Lower leg skin (tissue), 4 donors: Measurements from ENCODE around the gene SLIT3. TPM values are rescaled to one million over a fixed set of nuclear protein-coding genes. Genes with fewer than 3 reads are reported as not detected.
"Not testable (repeated sequence)": the region's sequence is repeated elsewhere in the genome, so short reads cannot be mapped to it uniquely, and the experiment has no call there.

Source experiments
- DNase-seq, 2 donors: peaks; one replicate each; pipeline ENCODE4 v3.0.0-alpha.2; 2019; ENCODE audit warnings: low spot score in 2 of 2
- H3K4me3 ChIP-seq: fragments of 200-600 bp; sonication (generic); 2 replicates; pipeline ENCODE4 v1.5.1; 2017; ENCODE audit warnings: mild to moderate bottlenecking, low read depth; ENCODE audit not compliant: poor library complexity, severe bottlenecking
- POLR2A ChIP-seq, 2 donors: fragments of 450-650 bp; IDR thresholded peaks; one replicate each; pipeline ENCODE4 v1.6.1; 2016 to 2017; ENCODE audit warnings: antibody characterized with exemption in 2 of 2, mild to moderate bottlenecking in 1 of 2, moderate library complexity in 1 of 2
- WGBS, 2 donors: methylation state at CpG; one replicate each; pipeline ENCODE4 v1.1.5; 2018; 5-methylcytosine and 5-hydroxymethylcytosine counted together
- intact Hi-C: fragments of 100-400 bp; cut with DNase I; formaldehyde crosslinking; loops from one replicate; pipeline ENCODE4 v1.15.0; 2023; ENCODE audit warnings: low total_unique reads
- total RNA-seq, 4 donors: library from RNA; depleted of rRNA; stranded (reverse); fragments of >200 nt; gene quantifications; one replicate each; pipeline ENCODE4 v1.1.0, GENCODE V29; 2016
- TF ChIP-seq, protein P1 (sequence below), 3 donors: fragments of 450-650 bp; IDR thresholded peaks; one replicate each; pipeline ENCODE4 v1.5.1; 2016; ENCODE audit warnings: antibody characterized with exemption in 3 of 3, mild to moderate bottlenecking in 3 of 3, moderate library complexity in 2 of 3

The SLIT3 gene
- total RNA-seq, 4 donors from 2014 or later: 12.4 to 66.0 (median 22.8) TPM

GRCh38 chr5:169114466-169115065, 186.4 kb downstream of the SLIT3 start:
- no peak overlapping the region for H3K4me3 ChIP-seq
- TF ChIP-seq, protein P1, sequence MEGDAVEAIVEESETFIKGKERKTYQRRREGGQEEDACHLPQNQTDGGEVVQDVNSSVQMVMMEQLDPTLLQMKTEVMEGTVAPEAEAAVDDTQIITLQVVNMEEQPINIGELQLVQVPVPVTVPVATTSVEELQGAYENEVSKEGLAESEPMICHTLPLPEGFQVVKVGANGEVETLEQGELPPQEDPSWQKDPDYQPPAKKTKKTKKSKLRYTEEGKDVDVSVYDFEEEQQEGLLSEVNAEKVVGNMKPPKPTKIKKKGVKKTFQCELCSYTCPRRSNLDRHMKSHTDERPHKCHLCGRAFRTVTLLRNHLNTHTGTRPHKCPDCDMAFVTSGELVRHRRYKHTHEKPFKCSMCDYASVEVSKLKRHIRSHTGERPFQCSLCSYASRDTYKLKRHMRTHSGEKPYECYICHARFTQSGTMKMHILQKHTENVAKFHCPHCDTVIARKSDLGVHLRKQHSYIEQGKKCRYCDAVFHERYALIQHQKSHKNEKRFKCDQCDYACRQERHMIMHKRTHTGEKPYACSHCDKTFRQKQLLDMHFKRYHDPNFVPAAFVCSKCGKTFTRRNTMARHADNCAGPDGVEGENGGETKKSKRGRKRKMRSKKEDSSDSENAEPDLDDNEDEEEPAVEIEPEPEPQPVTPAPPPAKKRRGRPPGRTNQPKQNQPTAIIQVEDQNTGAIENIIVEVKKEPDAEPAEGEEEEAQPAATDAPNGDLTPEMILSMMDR (IDR thresholded peaks at IDR 0.05): no peak
- no peak for TF ChIP-seq POLR2A (IDR thresholded peaks at IDR 0.05)
- 48 to 63% methylated on average over 7 of the region's 7 CpGs for WGBS, 2 donors
- DNase-seq: peak in 1 of 2 donors; percentile 57
- intact Hi-C loops: no loop called here

DNA sequence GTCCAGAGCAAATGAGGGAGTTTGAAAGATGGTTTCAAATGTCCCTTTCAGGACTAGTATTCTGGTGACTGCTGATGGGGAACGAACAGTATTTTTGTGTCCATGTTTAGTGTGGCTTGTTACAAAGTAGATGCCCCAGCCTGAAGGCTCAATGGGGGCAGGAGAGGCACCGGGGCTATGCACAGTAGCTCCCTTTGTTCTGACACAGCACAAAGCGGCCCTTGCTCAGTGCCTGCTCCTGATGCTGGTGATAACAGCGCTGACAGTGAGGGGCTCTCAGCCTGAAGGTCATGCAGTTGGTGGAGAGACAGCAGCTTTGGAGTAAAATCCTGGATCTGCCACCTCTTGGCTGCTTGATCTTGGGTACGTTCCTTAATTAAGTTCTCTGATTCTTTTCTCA, 188.9 kb downstream of the SLIT3 start:
- WGBS, 2 donors: 80 to 88% methylated on average over 5 of the region's 5 CpGs
- peak in 1 of 2 donors; percentile 53 for DNase-seq
- intact Hi-C loops: no loop called here
- TF ChIP-seq, protein P1 (IDR thresholded peaks at IDR 0.05): no peak
- no peak for TF ChIP-seq POLR2A (IDR thresholded peaks at IDR 0.05)
- no peak overlapping the region for H3K4me3 ChIP-seq

DNA sequence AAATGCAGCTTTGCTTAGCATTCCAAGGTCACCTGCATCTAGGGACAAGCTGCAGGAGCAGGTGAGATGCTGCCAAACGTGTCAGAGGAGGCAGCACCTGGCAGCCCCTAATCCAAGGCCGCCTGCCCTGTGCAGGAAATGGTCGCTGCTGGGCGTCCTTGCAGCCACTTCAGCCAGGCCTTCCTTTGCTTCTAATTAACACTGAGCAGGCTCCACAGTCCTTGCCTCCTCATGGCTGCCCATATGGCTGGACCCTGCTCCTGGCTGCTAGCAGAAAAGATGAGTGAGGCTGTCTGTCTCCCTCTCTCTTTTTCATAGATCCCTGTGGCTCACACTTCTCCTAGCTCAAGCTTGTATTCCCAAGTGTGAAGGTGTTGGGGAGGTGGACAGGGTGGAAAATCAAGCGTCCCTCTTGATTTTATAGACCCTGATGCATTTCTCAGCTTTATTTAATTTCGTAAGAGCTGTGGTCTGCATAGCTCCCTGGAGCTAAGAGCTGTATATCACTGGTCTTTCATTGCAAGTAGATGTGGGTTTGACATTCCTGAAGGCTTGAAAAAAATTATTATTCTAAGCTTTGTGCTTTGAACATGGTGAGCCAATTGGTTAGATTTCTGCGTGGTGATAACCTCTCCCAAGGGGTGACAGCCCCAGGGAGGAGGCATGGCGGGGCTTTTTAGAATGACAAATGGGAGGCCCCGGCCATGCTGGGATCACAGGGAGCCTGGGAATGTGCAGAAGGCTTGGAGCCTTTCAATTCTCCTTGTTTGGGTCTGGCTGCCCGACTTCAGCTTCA, 193.8 kb downstream of the SLIT3 start:
- WGBS, 2 donors: 78% methylated on average over 10 of the region's 10 CpGs
- no peak overlapping the region for H3K4me3 ChIP-seq
- intact Hi-C loops: no loop called here
- DNase-seq: peak in 1 of 2 donors; percentile 76
- TF ChIP-seq POLR2A (IDR thresholded peaks at IDR 0.05): no peak
- TF ChIP-seq, protein P1 (IDR thresholded peaks at IDR 0.05): no peak

- DNase-seq, H3K4me3 ChIP-seq, intact Hi-C loops: not testable (repeated sequence)
- WGBS, 2 donors: 79 to 83% methylated on average over 2 of the region's 2 CpGs
Observed at GRCh38 chr5:169105582-169105981, 195.4 kb downstream of the SLIT3 start.

- TF ChIP-seq POLR2A (IDR thresholded peaks at IDR 0.05): no peak
- TF ChIP-seq, protein P1 (IDR thresholded peaks at IDR 0.05): no peak
- intact Hi-C loops: no loop called here
- WGBS, 2 donors: 67 to 70% methylated on average over 15 of the region's 15 CpGs
- H3K4me3 ChIP-seq: no peak overlapping the region
- DNase-seq: peak in 1 of 2 donors; percentile 50
Observed at GRCh38 chr5:169104937-169105494, 195.9 kb downstream of the SLIT3 start.

DNA sequence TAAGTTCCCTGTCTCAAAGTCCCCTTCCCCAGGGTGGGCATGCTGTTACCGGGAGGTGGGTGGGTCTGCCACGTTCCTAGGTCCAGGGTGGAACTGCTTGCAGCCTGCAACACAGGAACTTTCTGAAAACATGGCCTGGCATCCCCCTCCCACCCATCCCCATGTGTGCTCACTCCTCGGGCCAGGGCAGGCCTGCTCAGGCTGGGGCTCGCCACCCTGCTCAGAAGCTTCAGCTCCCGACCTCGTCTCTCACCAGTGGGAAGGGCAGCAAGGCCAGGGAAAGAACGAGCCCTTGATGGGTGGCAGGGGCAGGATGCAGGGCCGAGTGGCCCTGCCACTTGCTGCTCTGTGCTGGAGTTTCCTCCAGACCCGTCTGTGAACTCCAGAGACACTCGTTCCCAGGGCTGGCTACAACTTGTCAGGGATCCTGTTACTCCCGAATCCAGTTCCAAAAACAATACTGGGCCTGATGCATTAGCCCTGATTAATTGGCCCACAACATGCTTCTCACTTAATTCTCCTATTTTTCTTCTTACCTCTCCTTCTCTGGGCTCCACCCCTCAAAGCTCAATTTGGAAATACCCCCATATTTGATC, 197.3 kb downstream of the SLIT3 start:
- intact Hi-C loops: no loop called here
- WGBS, 2 donors: 20 to 38% methylated on average over 11 of the region's 11 CpGs
- TF ChIP-seq, protein P1 (IDR thresholded peaks at IDR 0.05): no peak
- TF ChIP-seq POLR2A (IDR thresholded peaks at IDR 0.05): no peak
- H3K4me3 ChIP-seq: no peak overlapping the region
- DNase-seq: peak in 1 of 2 donors; percentile 68
